HepG2 (cell line): ENCODE measurements around the gene PDE9A. TPM values are rescaled to one million over a fixed set of nuclear protein-coding genes. Genes with fewer than 3 reads are reported as not detected.
A peak's percentile ranks its signal among the peaks of the same experiment; 100 is the strongest.

Experiments
- E2F2 ChIP-seq: sonication (generic); formaldehyde crosslinking; IDR thresholded peaks from 2 replicates; pipeline ENCODE4 v1.4.0; 2020; ENCODE audit warnings: missing genetic modification reagents, borderline replicate concordance
- ELF4 ChIP-seq: sonication (generic); formaldehyde crosslinking; IDR thresholded peaks from 2 replicates; pipeline ENCODE4 v1.5.0; 2020; ENCODE audit warnings: missing genetic modification reagents, mild to moderate bottlenecking, moderate library complexity, borderline replicate concordance
- GABPA ChIP-seq, 2 experiments: IDR thresholded peaks; 2 replicates each; pipeline ENCODE4 v1.6.1; 2011 to 2016; ENCODE audit warnings: low read depth in 2 of 2, low read length in 1 of 2, missing biosample characterization in 1 of 2, missing genetic modification characterization in 1 of 2
- HIVEP1 ChIP-seq: sonication (generic); formaldehyde crosslinking; IDR thresholded peaks from 2 replicates; pipeline ENCODE4 v1.4.0; 2020; ENCODE audit warnings: mild to moderate bottlenecking, missing genetic modification reagents
- KDM3A ChIP-seq: IDR thresholded peaks from 2 replicates; pipeline ENCODE4 v1.6.1; 2018; ENCODE audit warnings: low read depth, missing compliant biosample characterization
- KDM5A ChIP-seq: fragments of 200-600 bp; sonication (generic); IDR thresholded peaks from 2 replicates; pipeline ENCODE4 v1.7.0; 2018; ENCODE audit warnings: antibody characterized with exemption, mild to moderate bottlenecking, low read length, borderline replicate concordance
- MAF1 ChIP-seq: sonication (generic); formaldehyde crosslinking; IDR thresholded peaks from 2 replicates; pipeline ENCODE4 v1.5.0; 2020; ENCODE audit warnings: missing genetic modification reagents, borderline replicate concordance
- MAFK ChIP-seq, 2 experiments: IDR thresholded peaks in 1 of 2; conservative IDR thresholded peaks in 1 of 2; 2 replicates each; pipeline ENCODE4 v1.6.1; 2011; ENCODE audit warnings: improper control_type of control experiment in 2 of 2, low read length in 2 of 2
- MTF1 ChIP-seq: sonication (generic); formaldehyde crosslinking; IDR thresholded peaks from 2 replicates; pipeline ENCODE4 v1.5.0; 2020; ENCODE audit warnings: missing genetic modification reagents
- NFE2L1 ChIP-seq: sonication (generic); formaldehyde crosslinking; IDR thresholded peaks from 2 replicates; pipeline ENCODE4 v1.4.0; 2020; ENCODE audit warnings: missing genetic modification reagents, mild to moderate bottlenecking, borderline replicate concordance
- POLR2G ChIP-seq: fragments of 200-400 bp; formaldehyde crosslinking; IDR thresholded peaks from 2 replicates; pipeline ENCODE4 v1.6.1; 2018; ENCODE audit warnings: mild to moderate bottlenecking, low read depth, low read length, moderate library complexity
- RERE ChIP-seq: IDR thresholded peaks from 2 replicates; pipeline ENCODE4 v1.6.1; 2016; ENCODE audit warnings: low read depth, missing genetic modification reagents, missing compliant biosample characterization
- SETDB1 ChIP-seq: sonication (generic); formaldehyde crosslinking; IDR thresholded peaks from 2 replicates; pipeline ENCODE4 v1.5.1; 2020; ENCODE audit warnings: missing genetic modification reagents, mild to moderate bottlenecking, borderline replicate concordance
- WIZ ChIP-seq: sonication (generic); formaldehyde crosslinking; IDR thresholded peaks from 2 replicates; pipeline ENCODE4 v1.5.1; 2020; ENCODE audit warnings: mild to moderate bottlenecking, missing genetic modification reagents
- ZBTB39 ChIP-seq: sonication (generic); formaldehyde crosslinking; IDR thresholded peaks from 2 replicates; pipeline ENCODE4 v1.5.0; 2020; ENCODE audit warnings: missing genetic modification reagents
- ZNF230 ChIP-seq: sonication (generic); formaldehyde crosslinking; IDR thresholded peaks from 2 replicates; pipeline ENCODE4 v1.4.0; 2020; ENCODE audit warnings: mild to moderate bottlenecking, missing genetic modification reagents
- ZNF777 ChIP-seq: sonication (generic); formaldehyde crosslinking; IDR thresholded peaks from 2 replicates; pipeline ENCODE4 v1.4.0; 2020; ENCODE audit warnings: missing genetic modification reagents
- ZSCAN5A ChIP-seq: sonication (generic); formaldehyde crosslinking; IDR thresholded peaks from 2 replicates; pipeline ENCODE4 v1.8.0; 2022; ENCODE audit warnings: mild to moderate bottlenecking, missing genetic modification reagents, borderline replicate concordance
- polyA plus RNA-seq, 8 experiments: library from polyadenylated mRNA; depleted of rRNA in 3 of 8; stranded (reverse) in 7 of 8; unstranded in 1 of 8; fragments of >200 nt; fragmentation: Illumina TruSeq in 4 of 8; extraction: Trizol in 4 of 8; gene quantifications; 2 replicates each; pipeline versions ENCODE4 v1.2.1 to v1.2.3, GENCODE V29; 2011 to 2016; ENCODE audit warnings: low read depth in 4 of 8, missing spikeins in 1 of 8, mixed read lengths in 1 of 8; ENCODE audit not compliant: insufficient read depth in 1 of 8
- total RNA-seq, 5 experiments: library from RNA; depleted of rRNA; stranded (reverse); fragments of >200 nt; fragmentation: Illumina TruSeq; extraction: Trizol; gene quantifications; 2 replicates each; pipeline ENCODE4 v1.2.3, GENCODE V29; 2016; ENCODE audit warnings: low read depth in 1 of 5

The PDE9A gene
- total and polyA plus RNA-seq, 2 of the 13 experiments (the other 11 are each of a cell fraction or from before 2014, with no cell fraction given): 4.6 to 19.7 TPM

GRCh38 chr21:42724226-42724920 is 71.0 kb downstream of the PDE9A start (continued):
- TF ChIP-seq RERE (no peak), HIVEP1 (no peak), ZNF230 (no peak), MAFK (conservative IDR thresholded peaks at IDR 0.05 in 1 of 2, IDR thresholded peaks at IDR 0.05 in 1 of 2; ENCODE audit: low read length in 2 of 2) (peak; percentile 71 to 72), WIZ (CRISPR knock-in tag) (no peak), SETDB1 (no peak), ELF4 (no peak), KDM5A (no peak), MTF1 (CRISPR knock-in tag) (no peak), ZSCAN5A (CRISPR knock-in tag) (no peak), POLR2G (no peak), ZBTB39 (no peak), MAF1 (CRISPR knock-in tag) (no peak), KDM3A (no peak), E2F2 (CRISPR knock-in tag) (no peak), NFE2L1 (CRISPR knock-in tag) (no peak), ZNF777 (CRISPR knock-in tag) (no peak), GABPA (IDR thresholded peaks at IDR 0.05; ENCODE audit: low read depth, low read length) (no peak), GABPA (CRISPR knock-in tag; IDR thresholded peaks at IDR 0.05; ENCODE audit: low read depth) (0 out of 2 replicates have a peak, but pooled peaks have one; percentile 30)
